RWPE1 (cell line): Measurements from ENCODE around the gene IL17REL.

Source experiments
- CTCF ChIA-PET: fragments of 350-600 bp; sonication (Branson Sonifier 250); formaldehyde crosslinking; extraction: SDS; loops from one replicate; lab custom pipeline; 2021; lab: Yijun Ruan, JAX
- POLR2A ChIA-PET: fragments of 400-600 bp; formaldehyde crosslinking; extraction: SDS; loops from one replicate; lab custom pipeline; 2020; ENCODE audit warnings: antibody characterized with exemption; ENCODE audit not compliant: low non-redundant PET; lab: Yijun Ruan, JAX
- DNase-seq: peaks from one replicate; pipeline ENCODE4 v3.0.0; 2012; ENCODE audit warnings: low spot score
- H3K27ac ChIP-seq: fragments of 450-650 bp; 2 replicates; pipeline ENCODE4 v1.5.1; 2017
- CTCF ChIP-seq: fragments of 450-650 bp; conservative IDR thresholded peaks from 2 replicates; pipeline ENCODE4 v1.5.1; 2017; ENCODE audit warnings: low read depth, mild to moderate bottlenecking

The IL17REL gene

GRCh38 chr22:49955581-49956417 lies 56.8 kb downstream of the IL17REL start:
- ChIA-PET POLR2A (no interaction called here), CTCF (no interaction called here)
- H3K27ac ChIP-seq = peak overlapping the region; percentile 92
- DNase-seq = no peak
- no peak for TF ChIP-seq CTCF

- CTCF ChIA-PET = no interaction called here
- POLR2A ChIA-PET = no interaction called here
- peak overlapping the region; percentile 92 for H3K27ac ChIP-seq
- TF ChIP-seq CTCF = no peak
- no peak for DNase-seq
These were observed 57.5 kb downstream of the IL17REL start for GRCh38 chr22:49954991-49955580.

DNA sequence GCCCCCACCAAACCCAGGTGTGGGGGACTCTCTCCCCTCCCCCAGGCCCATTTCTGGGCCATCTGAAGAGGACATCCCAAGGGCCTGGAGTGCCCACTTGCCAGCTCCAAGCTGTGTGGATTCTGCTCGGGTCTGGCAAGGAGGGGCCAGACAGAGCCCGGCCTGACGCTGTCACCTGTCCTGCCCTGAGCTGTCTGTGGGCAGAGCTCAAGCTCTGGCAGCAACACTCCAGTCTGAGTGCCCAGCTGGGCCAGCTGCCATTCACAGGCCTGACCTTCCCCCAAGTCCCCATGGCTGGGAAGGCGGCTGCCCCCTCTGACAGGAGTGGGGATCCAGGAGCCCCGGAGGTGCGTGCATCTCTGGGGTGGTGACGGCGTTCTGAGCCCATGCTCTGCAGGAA lies 58.2 kb downstream of the IL17REL start:
- ChIA-PET POLR2A (no interaction called here), CTCF (no interaction called here)
- no peak for TF ChIP-seq CTCF
- peak overlapping the region; percentile 92 for H3K27ac ChIP-seq
- no peak for DNase-seq

GRCh38 chr22:49953680-49954344 lies 58.8 kb downstream of the IL17REL start:
- ChIA-PET POLR2A (no interaction called here), CTCF (no interaction called here)
- no peak for TF ChIP-seq CTCF
- no peak for DNase-seq
- peak overlapping the region; percentile 92 for H3K27ac ChIP-seq

- no peak for DNase-seq
- ChIA-PET CTCF (interaction anchor here (0.6 kb wide), 1 partner anchor 44 kb away, joined by 5 read pairs; no protein-coding TSS in a partner anchor), POLR2A (no interaction called here)
- H3K27ac ChIP-seq = peak overlapping the region; percentile 92
- TF ChIP-seq CTCF = no peak
These were observed 59.4 kb downstream of the IL17REL start for GRCh38 chr22:49953027-49953679.
